H1 (cell line): ENCODE results near the gene GDPD5.

Experiments
- CTCF ChIP-seq, 3 experiments: IDR thresholded peaks; 1 replicate in 2 of 3; 2 replicates in 1 of 3; pipeline versions ENCODE4 v1.5.1 to v1.6.1; 2011; ENCODE audit warnings: low read length in 3 of 3, mild to moderate bottlenecking in 3 of 3, inconsistent platforms in 2 of 3, low read depth in 1 of 3, moderate library complexity in 1 of 3; ENCODE audit not compliant: insufficient read depth in 1 of 3; ENCODE audit errors: control extremely low read depth in 1 of 3
- EGR1 ChIP-seq: IDR thresholded peaks from 2 replicates; pipeline ENCODE4 v1.6.1; 2011; ENCODE audit warnings: low read depth, low read length, borderline replicate concordance
- EZH2 ChIP-seq: fragments of 200-600 bp; sonication (generic); IDR thresholded peaks from 2 replicates; pipeline ENCODE4 v1.7.1; 2012; ENCODE audit warnings: low read depth, mild to moderate bottlenecking, moderate library complexity, low read length, inconsistent platforms; ENCODE audit not compliant: severe bottlenecking
- JUN ChIP-seq: IDR thresholded peaks from 2 replicates; pipeline ENCODE4 v1.6.1; 2011; ENCODE audit warnings: low read depth, mild to moderate bottlenecking, improper control_type of control experiment, low read length
- POLR2AphosphoS5 ChIP-seq: IDR thresholded peaks from 2 replicates; pipeline ENCODE4 v1.6.1; 2011; ENCODE audit warnings: low read depth, low read length
- RAD21 ChIP-seq, 2 experiments: IDR thresholded peaks in 1 of 2; conservative IDR thresholded peaks in 1 of 2; 2 replicates each; pipeline ENCODE4 v1.6.1; 2011; ENCODE audit warnings: low read depth in 2 of 2, low read length in 2 of 2, improper control_type of control experiment in 1 of 2, inconsistent platforms in 1 of 2, mild to moderate bottlenecking in 1 of 2, moderate library complexity in 1 of 2
- TAF7 ChIP-seq: optimal IDR thresholded peaks from 2 replicates; pipeline ENCODE3; 2011; ENCODE audit warnings: low read depth, mild to moderate bottlenecking, inconsistent platforms, low read length, moderate library complexity, borderline replicate concordance
- TBP ChIP-seq: IDR thresholded peaks from 2 replicates; pipeline ENCODE4 v1.6.1; 2011; ENCODE audit warnings: low read depth, low read length, improper control_type of control experiment
- TCF12 ChIP-seq: IDR thresholded peaks from 2 replicates; pipeline ENCODE4 v1.6.1; 2011; ENCODE audit warnings: low read depth, mild to moderate bottlenecking, low read length
- USF2 ChIP-seq: IDR thresholded peaks from 2 replicates; pipeline ENCODE4 v1.6.1; 2011; ENCODE audit warnings: low read length, improper control_type of control experiment

GRCh38 chr11:75572744-75573143 lies 47.0 kb upstream of the GDPD5 start:
- TF ChIP-seq EZH2 (no peak), EGR1 (no peak), TCF12 (no peak), TAF7 (no peak), TBP (no peak), USF2 (no peak), POLR2AphosphoS5 (peak; percentile 72), RAD21 (IDR thresholded peaks at IDR 0.05 in 1 of 2, conservative IDR thresholded peaks at IDR 0.05 in 1 of 2; ENCODE audit: low read depth in 2 of 2, low read length in 2 of 2) (no peak), CTCF (IDR thresholded peaks at IDR 0.05; ENCODE audit: control extremely low read depth in 1 of 3, insufficient read depth in 1 of 3, low read depth in 1 of 3, low read length in 3 of 3) (no peak), JUN (no peak)
